CD1c-positive myeloid dendritic cell (primary cell): ENCODE data around the gene TMEM132C.
"Not testable (repeated sequence)": the region's sequence is repeated elsewhere in the genome, so short reads cannot be mapped to it uniquely, and the experiment has no call there.

Experiments used
- DNase-seq: peaks from one replicate; pipeline ENCODE4 v3.0.0-alpha.2; 2016; ENCODE audit errors: extremely low spot score

The TMEM132C gene

GRCh38 chr12:128554546-128555304, 287.8 kb downstream of the TMEM132C start:
- DNase-seq, result no peak

GRCh38 chr12:128557231-128557630, 290.3 kb downstream of the TMEM132C start:
- DNase-seq, result no peak

- DNase-seq, result no peak
Measured at GRCh38 chr12:128564956-128565355, 298.0 kb downstream of the TMEM132C start.

GRCh38 chr12:128567730-128568129, 300.8 kb downstream of the TMEM132C start:
- DNase-seq, result no peak

GRCh38 chr12:128570191-128571065, 303.5 kb downstream of the TMEM132C start:
- no peak for DNase-seq

- no peak for DNase-seq
Measured at GRCh38 chr12:128571906-128572810, 305.2 kb downstream of the TMEM132C start.

- no peak for DNase-seq
Measured at GRCh38 chr12:128573907-128574306, 306.9 kb downstream of the TMEM132C start.

GRCh38 chr12:128578045-128578444, 311.1 kb downstream of the TMEM132C start:
- no peak for DNase-seq

GRCh38 chr12:128581321-128581761, 314.4 kb downstream of the TMEM132C start:
- DNase-seq, result no peak

GRCh38 chr12:128583453-128583852, 316.5 kb downstream of the TMEM132C start:
- DNase-seq, result no peak

- no peak for DNase-seq
Measured at GRCh38 chr12:128586451-128587029, 319.6 kb downstream of the TMEM132C start.

- no peak for DNase-seq
Measured at GRCh38 chr12:128587918-128588317, 320.9 kb downstream of the TMEM132C start.

GRCh38 chr12:128592220-128592744, 325.3 kb downstream of the TMEM132C start:
- DNase-seq, result no peak

GRCh38 chr12:128594521-128594920, 327.6 kb downstream of the TMEM132C start:
- no peak for DNase-seq

- no peak for DNase-seq
Measured at GRCh38 chr12:128595609-128596008, 328.6 kb downstream of the TMEM132C start.

- no peak for DNase-seq
Measured at GRCh38 chr12:128600886-128601285, 333.9 kb downstream of the TMEM132C start.

- no peak for DNase-seq
Measured at GRCh38 chr12:128603573-128604115, 336.7 kb downstream of the TMEM132C start.

- DNase-seq, result not testable (repeated sequence)
Measured at GRCh38 chr12:128604219-128604618, 337.2 kb downstream of the TMEM132C start.

GRCh38 chr12:128606051-128606450, 339.1 kb downstream of the TMEM132C start:
- DNase-seq, result no peak

GRCh38 chr12:128606538-128606937, 339.6 kb downstream of the TMEM132C start:
- DNase-seq, result no peak

- DNase-seq, result no peak
Measured at GRCh38 chr12:128606970-128607369, 340.0 kb downstream of the TMEM132C start.
